A549 (cell line): ENCODE results near the gene TBC1D22A.

Experiments used
- CEBPB ChIP-seq, 2 experiments: fragments of >200 bp in 1 of 2; sonication (Bioruptor Twin) in 1 of 2; formaldehyde crosslinking in 1 of 2; IDR thresholded peaks; 2 replicates each; pipeline ENCODE4 v1.6.1; 2012 to 2016
- CTCF ChIP-seq: fragments of >200 bp; sonication (Bioruptor Twin); formaldehyde crosslinking; IDR thresholded peaks from 3 replicates; pipeline ENCODE4 v1.5.1; 2016
- ELK1 ChIP-seq: fragments of 150-350 bp; IDR thresholded peaks from 2 replicates; pipeline ENCODE4 v1.6.1; 2014; ENCODE audit warnings: low read depth, mild to moderate bottlenecking, low read length
- EP300 ChIP-seq, 2 experiments: fragments of >200 bp; sonication (Bioruptor Twin); formaldehyde crosslinking; IDR thresholded peaks; 2 replicates in 1 of 2; 3 replicates in 1 of 2; pipeline ENCODE4 v1.6.1; 2016 to 2017
- JUNB ChIP-seq: fragments of >200 bp; sonication (Bioruptor Twin); formaldehyde crosslinking; IDR thresholded peaks from 2 replicates; pipeline ENCODE4 v1.6.1; 2016
- KDM1A ChIP-seq: fragments of 200-600 bp; sonication (generic); IDR thresholded peaks from 2 replicates; pipeline ENCODE4 v1.6.1; 2016; ENCODE audit warnings: low read depth, mild to moderate bottlenecking
- PHF8 ChIP-seq: fragments of 200-600 bp; sonication (generic); IDR thresholded peaks from 2 replicates; pipeline ENCODE4 v1.6.1; 2016; ENCODE audit warnings: low read depth, mild to moderate bottlenecking, antibody characterized with exemption, moderate library complexity, borderline replicate concordance
- ZNF302 ChIP-seq: fragments of 250-450 bp; sonication (Bioruptor Pico); IDR thresholded peaks from 2 replicates; pipeline ENCODE4 v1.9.0; 2021; ENCODE audit warnings: inconsistent platforms, mild to moderate bottlenecking, moderate library complexity

- no peak for TF ChIP-seq JUNB
- no peak for TF ChIP-seq CTCF
- no peak for TF ChIP-seq PHF8
- no peak for TF ChIP-seq ELK1
- no peak for TF ChIP-seq CEBPB (IDR thresholded peaks at IDR 0.05)
- TF ChIP-seq ZNF302: no peak
- no peak for TF ChIP-seq EP300 (IDR thresholded peaks at IDR 0.05)
- no peak for TF ChIP-seq KDM1A
Observed at GRCh38 chr22:47215851-47216250, 453.4 kb downstream of the TBC1D22A start.
